D721Med (cell line): ENCODE results near the gene POU2F1.
"Not testable (repeated sequence)": the region's sequence is repeated elsewhere in the genome, so short reads cannot be mapped to it uniquely, and the experiment has no call there.

Experiments
- DNase-seq: peaks from one replicate; pipeline ENCODE4 v3.0.0; 2011; ENCODE audit warnings: low spot score; ENCODE audit not compliant: insufficient read length
- FAIRE-seq: peaks from 2 replicates; lab custom pipeline; 2011; peaks lifted over from hg19 to GRCh38; lab: Jason Lieb, UNC
- CTCF ChIP-seq: IDR thresholded peaks from 2 replicates; pipeline ENCODE4 v1.5.1; 2012; ENCODE audit warnings: mild to moderate bottlenecking, control low read depth; ENCODE audit not compliant: insufficient read depth; ENCODE audit errors: missing control alignments

POU2F1 gene

GRCh38 chr1:167223144-167224103, 2.7 kb downstream of the POU2F1 start:
- no peak for TF ChIP-seq CTCF
- no peak for DNase-seq
- FAIRE-seq: peak; percentile 87

GRCh38 chr1:167224734-167225235, 4.1 kb downstream of the POU2F1 start:
- DNase-seq, FAIRE-seq: not testable (repeated sequence)

- FAIRE-seq: no peak
Measured at GRCh38 chr1:167225920-167226319, 5.2 kb downstream of the POU2F1 start.

GRCh38 chr1:167227934-167228378, 7.3 kb downstream of the POU2F1 start:
- FAIRE-seq: peak; percentile 32
- no peak for TF ChIP-seq CTCF
- no peak for DNase-seq

More at GRCh38 chr1:167225920-167226319, 5.2 kb downstream of the POU2F1 start:
- TF ChIP-seq CTCF: peak; percentile 29
- no peak for DNase-seq

GRCh38 chr1:167229719-167230385, 9.2 kb downstream of the POU2F1 start:
- no peak for DNase-seq
- peak; percentile 85 for FAIRE-seq
- no peak for TF ChIP-seq CTCF

- peak; percentile 60 for FAIRE-seq
- no peak for TF ChIP-seq CTCF
Measured at GRCh38 chr1:167230437-167230836, 9.8 kb downstream of the POU2F1 start.

GRCh38 chr1:167231873-167232450, 11.3 kb downstream of the POU2F1 start:
- peak; percentile 98 for FAIRE-seq

More at GRCh38 chr1:167230437-167230836, 9.8 kb downstream of the POU2F1 start:
- no peak for DNase-seq

More at GRCh38 chr1:167231873-167232450, 11.3 kb downstream of the POU2F1 start:
- DNase-seq: no peak
- TF ChIP-seq CTCF: no peak
